Heart right ventricle (tissue), 16 donors: Measurements from ENCODE around the gene BTBD2. TPM values are rescaled to one million over a fixed set of nuclear protein-coding genes. Genes with fewer than 3 reads are reported as not detected.
A peak's percentile ranks its signal among the peaks of the same experiment; 100 is the strongest.

Experiments
- ATAC-seq, 8 donors: fragments of 200-7000 bp; cut with Tn5 transposase; one replicate each; pipeline ENCODE4 v1.9.1; 2020; ENCODE audit warnings: mild to moderate bottlenecking in 8 of 8, moderate library complexity in 8 of 8, moderate number of reproducible peaks in 1 of 8
- DNase-seq, 2 donors: peaks; one replicate each; pipeline ENCODE4 v3.0.0-alpha.2; 2020
- H3K27ac ChIP-seq, 10 donors: fragments of 200-600 bp; sonication (generic) in 2 of 10; one replicate each; pipeline versions ENCODE4 v1.5.0 to v1.8.0; 2020 to 2022; ENCODE audit warnings: mild to moderate bottlenecking in 3 of 10
- H3K27me3 ChIP-seq, 7 donors: fragments of 200-600 bp; one replicate each; pipeline ENCODE4 v1.8.0; 2021 to 2022; ENCODE audit warnings: mild to moderate bottlenecking in 2 of 7
- H3K36me3 ChIP-seq, 9 donors: fragments of 200-600 bp; sonication (generic) in 1 of 9; one replicate each; pipeline versions ENCODE4 v1.5.0 to v1.8.0; 2020 to 2022; ENCODE audit warnings: mild to moderate bottlenecking in 2 of 9
- H3K4me1 ChIP-seq, 9 donors: fragments of 200-600 bp; sonication (generic) in 1 of 9; one replicate each; pipeline versions ENCODE4 v1.5.0 to v1.8.0; 2020 to 2022; ENCODE audit warnings: mild to moderate bottlenecking in 4 of 9
- H3K4me3 ChIP-seq, 10 donors: fragments of 200-600 bp; sonication (generic) in 2 of 10; one replicate each; pipeline versions ENCODE4 v1.5.0 to v1.8.0; 2020 to 2022; ENCODE audit warnings: mild to moderate bottlenecking in 7 of 10, moderate library complexity in 2 of 10
- H3K9me3 ChIP-seq, 11 donors: fragments of 200-600 bp in 10 of 11; sonication (generic) in 2 of 11; one replicate each; pipeline versions ENCODE4 v1.5.0 to v1.8.0; 2013 to 2022; ENCODE audit warnings: mild to moderate bottlenecking in 2 of 11, control low read depth in 1 of 11, moderate library complexity in 1 of 11
- WGBS, 2 donors: extraction: QIAGEN DNeasy Blood & Tissue Kit; methylation state at CpG; one replicate each; pipeline ENCODE4 v1.1.7; 2013; ENCODE audit warnings: inconsistent platforms in 1 of 2; 5-methylcytosine and 5-hydroxymethylcytosine counted together
- intact Hi-C, 10 donors: fragments of 100-400 bp; cut with DNase I; formaldehyde crosslinking; loops; one replicate each; pipeline versions ENCODE4 v1.11.1 to v1.14.2; 2022
- polyA plus RNA-seq, 2 donors: library from polyadenylated mRNA; stranded (reverse); fragments of 200-250 nt; gene quantifications; one replicate each; pipeline ENCODE4 v1.2.3, GENCODE V29; 2013
- total RNA-seq, 10 donors: library from RNA; stranded (reverse); fragmentation: NEBNext Ultra II Directional in 3 of 10; extraction: Animal tissue kit (Norgen Biotek cat#: 25700) in 3 of 10; gene quantifications; one replicate each; pipeline versions ENCODE4 v1.2.1 to v1.2.4, GENCODE V29; 2021 to 2023
- TF ChIP-seq, protein P1 (sequence below), 9 donors: fragments of 200-600 bp; sonication (generic) in 2 of 9; IDR thresholded peaks; one replicate each; pipeline versions ENCODE4 v1.5.0 to v1.8.0; 2021 to 2022; ENCODE audit warnings: antibody characterized with exemption in 9 of 9, mild to moderate bottlenecking in 5 of 9, moderate library complexity in 1 of 9
- donor health status: Arrhythmogenic right ventricular cardiomyopathy.
- donor health status: ischemic (EF 13 %, LVEDD 7.1; RV severe dilation, severe dysfunction).
- donor health status: healthy with polysubstance abuse.
- donor health status: DM: no; HTN: yes; CAD: no.
- donor health status: DM: no; HTN: no; CAD: no.
- donor health status: ischemic (EF 25% LVEDD 6.9; RV normal size, moderate dysfunction).
- donor health status: ischemic (EF 25% LVEDD 5.7; RV mildly dilated, moderate dysfunction).
- donor health status: healthy.
- donor health status: DM: yes; HTN: yes; CAD: no.
- donor health status: Ischemic cardiomyopathy.
- donor health status: ischemic (EF 35%, LVEDD 5.7; RV mildly dilated, moderate dysfunction).
- donor health status: nonischemic (EF 11% LVEDD 7.7; RV severe dilation, severe dysfunction).
- donor health status: DM: yes; HTN: yes; CAD: no.
- donor health status: PGD.
- donor health status: ischemic (EF 29% LVEDD 5.4; RV normal size, mild dysfunction).
- donor health status: nonischemic (EF 23%, LVEDD 6.1; RV moderate dilation, normal function).

The BTBD2 gene
- total and polyA plus RNA-seq, 12 donors, result 42.8 to 70.4 (median 55.8) TPM

DNA sequence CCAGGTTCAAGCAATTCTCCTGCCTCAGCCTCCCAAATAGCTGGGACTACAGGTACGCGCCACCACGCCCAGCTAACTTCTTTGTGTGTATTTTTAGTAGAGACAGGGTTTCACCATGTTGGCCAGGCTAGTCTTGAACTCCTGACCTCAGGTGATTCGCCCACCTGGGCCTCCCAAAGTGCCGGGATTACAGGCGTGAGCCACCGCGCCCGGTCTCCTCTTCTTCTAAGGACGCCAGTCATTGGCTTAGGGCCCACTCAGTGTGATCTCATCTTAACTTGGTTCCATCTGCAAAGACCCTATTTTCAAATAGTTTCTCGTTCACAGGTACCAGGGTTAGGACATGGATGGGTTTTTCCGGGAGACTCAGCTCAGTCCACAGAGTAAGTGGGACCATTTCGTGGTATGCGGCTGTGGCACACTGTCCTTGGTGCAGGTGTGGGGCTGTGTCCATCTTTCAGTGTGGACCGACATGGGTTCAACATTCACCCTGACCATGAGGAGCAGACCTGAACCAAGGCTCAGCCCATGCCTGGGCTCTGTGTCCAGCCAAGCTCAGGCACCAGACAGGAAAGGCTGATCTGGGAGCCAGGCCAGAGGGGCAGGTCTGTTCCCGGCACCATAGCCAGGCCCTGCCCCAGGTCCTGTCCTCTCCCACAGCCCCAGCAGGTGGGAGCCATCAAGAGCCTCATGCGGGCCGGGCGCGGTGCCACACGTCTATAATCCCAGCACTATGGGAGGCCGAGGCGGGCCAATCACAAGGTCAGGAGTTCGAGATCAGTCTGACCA, 38.3 kb upstream of the BTBD2 start:
- DNase-seq, result peak; percentile 76 to 84
- Histone ChIP-seq H3K36me3 (peaks cover 0 to 4% (median 0%) of the 10 kb centered on the region in 9 donors), H3K4me1 (peaks cover 30 to 78% (median 67%) of the 10 kb centered on the region in 9 donors), H3K27me3 (no peaks in the 10 kb centered on the region), H3K4me3 (no peak overlapping the region), H3K27ac (peak overlapping the region; percentile 46 to 100 (median 90)), H3K9me3 (no peaks in the 10 kb centered on the region)
- 71 to 74% methylated on average over 24 of the region's 24 CpGs for WGBS, 2 donors
- peak in 7 of 8 donors; percentile 9 to 41 (median 21) for ATAC-seq
- intact Hi-C loops, result loop anchor here in 1 of 10 donors (5.0 kb wide), 1 partner anchor 36 kb away; the partner anchor contains the start of gene BTBD2
- TF ChIP-seq, protein P1, sequence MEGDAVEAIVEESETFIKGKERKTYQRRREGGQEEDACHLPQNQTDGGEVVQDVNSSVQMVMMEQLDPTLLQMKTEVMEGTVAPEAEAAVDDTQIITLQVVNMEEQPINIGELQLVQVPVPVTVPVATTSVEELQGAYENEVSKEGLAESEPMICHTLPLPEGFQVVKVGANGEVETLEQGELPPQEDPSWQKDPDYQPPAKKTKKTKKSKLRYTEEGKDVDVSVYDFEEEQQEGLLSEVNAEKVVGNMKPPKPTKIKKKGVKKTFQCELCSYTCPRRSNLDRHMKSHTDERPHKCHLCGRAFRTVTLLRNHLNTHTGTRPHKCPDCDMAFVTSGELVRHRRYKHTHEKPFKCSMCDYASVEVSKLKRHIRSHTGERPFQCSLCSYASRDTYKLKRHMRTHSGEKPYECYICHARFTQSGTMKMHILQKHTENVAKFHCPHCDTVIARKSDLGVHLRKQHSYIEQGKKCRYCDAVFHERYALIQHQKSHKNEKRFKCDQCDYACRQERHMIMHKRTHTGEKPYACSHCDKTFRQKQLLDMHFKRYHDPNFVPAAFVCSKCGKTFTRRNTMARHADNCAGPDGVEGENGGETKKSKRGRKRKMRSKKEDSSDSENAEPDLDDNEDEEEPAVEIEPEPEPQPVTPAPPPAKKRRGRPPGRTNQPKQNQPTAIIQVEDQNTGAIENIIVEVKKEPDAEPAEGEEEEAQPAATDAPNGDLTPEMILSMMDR (IDR thresholded peaks at IDR 0.05), result no peak

DNA sequence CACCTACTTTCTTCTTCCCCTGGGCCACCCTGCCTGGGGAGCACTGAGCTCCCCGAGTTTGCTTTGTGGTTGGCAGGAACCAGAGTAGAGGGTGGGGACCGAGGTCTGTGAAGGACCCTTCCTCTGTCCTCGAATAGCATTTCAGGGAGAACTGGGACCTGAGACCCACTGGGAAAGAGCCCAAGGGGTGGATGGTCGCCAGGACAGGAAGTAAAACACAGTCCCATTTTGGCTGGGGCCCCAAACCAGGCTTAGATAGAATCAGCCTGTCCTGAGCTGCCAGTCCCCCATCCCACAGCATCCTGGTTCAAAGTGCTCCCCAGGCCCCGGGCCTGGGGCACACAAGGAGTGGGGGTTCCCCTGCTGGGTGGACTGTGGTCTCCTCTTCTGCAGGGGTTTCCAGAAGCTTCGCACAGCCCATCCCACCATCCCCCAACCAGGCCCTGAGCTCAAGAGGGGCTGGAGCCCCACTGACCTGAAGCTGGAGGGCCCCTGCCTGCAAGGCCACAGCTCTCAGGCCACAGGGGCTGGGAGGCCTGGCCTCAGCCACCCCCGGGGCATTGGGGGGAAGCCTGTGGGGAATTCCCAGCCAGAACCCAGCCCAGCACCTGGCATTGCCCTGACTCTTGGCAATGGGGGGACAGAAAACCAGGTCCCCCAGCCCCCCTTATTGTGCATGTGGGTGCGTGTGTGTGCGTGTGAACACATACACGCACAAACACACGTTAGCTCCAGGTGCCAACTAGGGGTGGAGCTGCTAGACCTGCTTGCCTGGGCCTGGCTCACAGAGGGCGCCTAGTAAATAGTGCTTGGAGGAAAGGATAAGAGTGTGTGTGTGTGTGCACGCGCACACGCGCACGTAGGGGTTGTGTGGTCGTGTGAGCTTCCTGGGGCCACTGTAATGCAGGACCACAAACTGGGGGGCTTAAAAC, 36.5 kb upstream of the BTBD2 start:
- Histone ChIP-seq H3K9me3 (no peaks in the 10 kb centered on the region), H3K4me3 (peak overlapping the region in 9 of 10 donors; percentile 33 to 100 (median 94)), H3K4me1 (peaks cover 47 to 86% (median 75%) of the 10 kb centered on the region in 9 donors), H3K27me3 (no peaks in the 10 kb centered on the region), H3K36me3 (peaks cover 0 to 15% (median 0%) of the 10 kb centered on the region in 9 donors), H3K27ac (peak overlapping the region; percentile 86 to 100 (median 95))
- intact Hi-C loops, result loop anchor here in 1 of 10 donors (5.0 kb wide), 1 partner anchor 35 kb away; the partner anchor contains the start of gene BTBD2
- ATAC-seq (peak in 3 of 8 donors; percentile 1 to 11 (median 3)), DNase-seq (peak; percentile 75 to 76)
- 43 to 51% methylated on average over 18 of the region's 18 CpGs for WGBS, 2 donors
- TF ChIP-seq, protein P1 (IDR thresholded peaks at IDR 0.05), result no peak

DNA sequence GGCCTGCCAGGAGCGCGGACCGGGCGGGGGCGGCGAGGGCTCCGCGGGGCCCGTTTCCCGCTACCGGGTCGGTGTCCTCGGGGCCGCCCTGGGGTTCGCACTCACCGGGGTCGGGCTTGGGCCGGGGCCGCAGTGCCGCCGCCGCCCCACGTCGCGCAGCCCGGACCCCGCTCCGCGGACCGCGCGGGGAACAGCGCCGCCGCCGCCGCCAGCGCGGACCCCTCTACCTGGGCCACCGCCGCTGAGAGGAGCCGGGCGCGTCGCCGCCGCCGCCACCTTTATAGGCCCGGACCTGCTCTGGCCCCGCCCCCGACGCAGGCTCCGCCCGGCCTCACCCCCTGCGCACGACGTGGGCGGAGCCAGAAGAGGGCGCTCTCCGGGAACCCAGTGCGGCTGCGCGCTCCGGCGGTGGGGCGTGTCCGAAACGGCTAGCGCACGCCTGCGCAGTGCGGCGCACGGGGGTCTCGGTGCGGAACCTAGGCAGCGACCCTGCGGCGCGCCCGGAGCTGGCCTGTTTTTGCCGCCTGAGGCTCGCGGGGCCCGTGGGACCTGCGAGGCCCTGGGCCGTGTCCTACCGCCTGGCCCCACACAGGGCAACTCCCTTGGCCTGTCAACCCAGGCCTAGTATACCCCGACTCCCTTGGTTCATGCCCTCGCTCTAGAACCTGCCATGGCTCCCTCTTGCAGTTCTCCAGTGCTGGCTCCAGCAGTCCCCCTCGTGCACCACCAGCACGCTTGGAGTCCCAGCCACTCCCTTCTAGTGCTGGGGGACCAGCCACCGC, 35.7 kb upstream of the BTBD2 start, which contains the start of gene MKNK2:
TSS of gene MKNK2 (minus strand) at position 254 of the 782 bp plus-strand sequence. CDS start 393 bp downstream, outside the sequence.
- Histone ChIP-seq H3K36me3 (peaks cover 0 to 23% (median 3%) of the 10 kb centered on the region in 9 donors), H3K27ac (peak within 1 kb of the TSS; percentile 90 to 100 (median 96)), H3K4me3 (peak within 1 kb of the TSS; percentile 92 to 100 (median 98)), H3K4me1 (peaks cover 56 to 87% (median 78%) of the 10 kb centered on the region in 9 donors), H3K9me3 (no peaks in the 10 kb centered on the region), H3K27me3 (no peaks in the 10 kb centered on the region)
- WGBS, 2 donors, result 1 to 3% methylated on average over 71 to 93 of the region's 93 CpGs
- DNase-seq (peak; percentile 91 to 96), ATAC-seq (peak; percentile 62 to 84 (median 78))
- TF ChIP-seq, protein P1 (IDR thresholded peaks at IDR 0.05), result peak; percentile 9 to 79 (median 69)
- intact Hi-C loops, result loop anchor here in 1 of 10 donors (5.0 kb wide), 1 partner anchor 34 kb away; the partner anchor contains the start of gene BTBD2
